ENCODE results near the gene SYCP2L.

GRCh38 chr6:10882657-10883171 is 4.1 kb upstream of the SYCP2L start:
- TF ChIP-seq, protein P1, sequence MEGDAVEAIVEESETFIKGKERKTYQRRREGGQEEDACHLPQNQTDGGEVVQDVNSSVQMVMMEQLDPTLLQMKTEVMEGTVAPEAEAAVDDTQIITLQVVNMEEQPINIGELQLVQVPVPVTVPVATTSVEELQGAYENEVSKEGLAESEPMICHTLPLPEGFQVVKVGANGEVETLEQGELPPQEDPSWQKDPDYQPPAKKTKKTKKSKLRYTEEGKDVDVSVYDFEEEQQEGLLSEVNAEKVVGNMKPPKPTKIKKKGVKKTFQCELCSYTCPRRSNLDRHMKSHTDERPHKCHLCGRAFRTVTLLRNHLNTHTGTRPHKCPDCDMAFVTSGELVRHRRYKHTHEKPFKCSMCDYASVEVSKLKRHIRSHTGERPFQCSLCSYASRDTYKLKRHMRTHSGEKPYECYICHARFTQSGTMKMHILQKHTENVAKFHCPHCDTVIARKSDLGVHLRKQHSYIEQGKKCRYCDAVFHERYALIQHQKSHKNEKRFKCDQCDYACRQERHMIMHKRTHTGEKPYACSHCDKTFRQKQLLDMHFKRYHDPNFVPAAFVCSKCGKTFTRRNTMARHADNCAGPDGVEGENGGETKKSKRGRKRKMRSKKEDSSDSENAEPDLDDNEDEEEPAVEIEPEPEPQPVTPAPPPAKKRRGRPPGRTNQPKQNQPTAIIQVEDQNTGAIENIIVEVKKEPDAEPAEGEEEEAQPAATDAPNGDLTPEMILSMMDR (IDR thresholded peaks at IDR 0.05 in 2 of 3, conservative IDR thresholded peaks at IDR 0.05 in 1 of 3; ENCODE audit: control insufficient read depth in 2 of 3, extremely low read depth in 1 of 3, insufficient read depth in 1 of 3, low read depth in 3 of 3, low read length in 3 of 3), result no peak
- TF ChIP-seq USF2 (IDR thresholded peaks at IDR 0.05; ENCODE audit: borderline replicate concordance, low read depth, low read length), result no peak
- no peak for TF ChIP-seq ETV6 (conservative IDR thresholded peaks at IDR 0.05 in 1 of 2, IDR thresholded peaks at IDR 0.05 in 1 of 2; ENCODE audit: borderline replicate concordance in 1 of 2, low read depth in 1 of 2)
- TF ChIP-seq POLR2A (IDR thresholded peaks at IDR 0.05; ENCODE audit: low read depth, low read length), result no peak
- TF ChIP-seq IKZF2 (IDR thresholded peaks at IDR 0.05), result no peak
- no peak for TF ChIP-seq ESRRA (IDR thresholded peaks at IDR 0.05; ENCODE audit: low read length)
- TF ChIP-seq MTA2 (IDR thresholded peaks at IDR 0.05; ENCODE audit: low read depth), result no peak
- TF ChIP-seq JUND (IDR thresholded peaks at IDR 0.05; ENCODE audit: low read depth, low read length), result no peak
- TF ChIP-seq SMARCA5 (IDR thresholded peaks at IDR 0.05), result no peak
- no peak for TF ChIP-seq GABPA (IDR thresholded peaks at IDR 0.05; ENCODE audit: low read depth)

Data from GM12878 (cell line).